HepG2 (cell line): ENCODE results near the gene ZFR2. TPM values are rescaled to one million over a fixed set of nuclear protein-coding genes. Genes with fewer than 3 reads are reported as not detected.

Experiments used
- ATAC-seq: fragments of 200-7000 bp; cut with Tn5 transposase; 3 replicates; pipeline ENCODE4 v1.9.1; 2020; ENCODE audit warnings: mild to moderate bottlenecking, moderate library complexity
- BruUV-seq: library from RNA; stranded (reverse); fragments of 400-500 nt; replicated peaks from 2 replicates; lab custom pipeline; 2021; lab: Mats Ljungman, UMichigan
- CTCF ChIA-PET: fragments of 300-600 bp; formaldehyde crosslinking; extraction: SDS; loops from one replicate; lab custom pipeline; 2021; ENCODE audit warnings: low total read pairs, inconsistent platforms, low intra/inter-chr PET ratio; lab: Yijun Ruan, JAX
- POLR2A ChIA-PET: fragments of 350-600 bp; sonication (Branson Sonifier 250); formaldehyde crosslinking; loops from one replicate; lab custom pipeline; 2020; ENCODE audit warnings: antibody characterized with exemption, inconsistent platforms; lab: Yijun Ruan, JAX
- DNase-seq: peaks from one replicate; pipeline ENCODE4 v3.0.0-alpha.2; 2015; ENCODE audit warnings: low spot score
- FAIRE-seq: peaks from 3 replicates; lab custom pipeline; 2011; peaks lifted over from hg19 to GRCh38; lab: Jason Lieb, UNC
- H2AFZ ChIP-seq: one replicate; pipeline ENCODE4 v1.6.1; 2011; ENCODE audit warnings: low read length, inconsistent platforms
- H3K27ac ChIP-seq: fragments of 300-600 bp; 3 replicates; pipeline ENCODE4 v1.8.0; 2011; ENCODE audit warnings: mixed run types, mild to moderate bottlenecking, mixed read lengths, low read length, inconsistent platforms; ENCODE audit not compliant: insufficient read depth; ENCODE audit errors: extremely low read length
- H3K27me3 ChIP-seq, 2 experiments: fragments of 200-600 bp in 1 of 2; 2 replicates in 1 of 2; 3 replicates in 1 of 2; pipeline versions ENCODE4 v1.6.0 to v1.8.0; 2011; ENCODE audit warnings: low read length in 2 of 2, mild to moderate bottlenecking in 2 of 2, moderate library complexity in 2 of 2, inconsistent platforms in 1 of 2; ENCODE audit not compliant: insufficient read depth in 2 of 2, control insufficient read depth in 1 of 2
- H3K36me3 ChIP-seq, 2 experiments: fragments of 200-600 bp in 1 of 2; replicated peaks in 1 of 2; 2 replicates in 1 of 2; 3 replicates in 1 of 2; pipeline versions ENCODE4 v1.5.1 to v1.8.0; 2011; ENCODE audit warnings: low read length in 2 of 2, inconsistent platforms in 1 of 2; ENCODE audit not compliant: insufficient read depth in 2 of 2, control insufficient read depth in 1 of 2
- H3K4me1 ChIP-seq: 2 replicates; pipeline ENCODE4 v1.5.1; 2012; ENCODE audit warnings: low read length, inconsistent platforms; ENCODE audit not compliant: insufficient read depth
- H3K4me2 ChIP-seq: 2 replicates; pipeline ENCODE4 v1.6.0; 2011; ENCODE audit warnings: low read depth, low read length, inconsistent platforms
- H3K4me3 ChIP-seq, 3 experiments: fragments of 200-600 bp in 1 of 3; sonication (generic), shearing (Covaris generic) in 1 of 3; replicated peaks in 1 of 3; 2 replicates each; pipeline ENCODE4 v1.5.1; 2011 to 2016; ENCODE audit warnings: low read length in 3 of 3, inconsistent platforms in 2 of 3, low read depth in 2 of 3, mild to moderate bottlenecking in 2 of 3, control low read depth in 1 of 3, mixed read lengths in 1 of 3; ENCODE audit not compliant: insufficient read depth in 1 of 3
- H3K79me2 ChIP-seq: one replicate; pipeline ENCODE4 v1.6.1; 2011; ENCODE audit warnings: low read length, inconsistent platforms; ENCODE audit not compliant: insufficient read depth
- H3K9ac ChIP-seq: 2 replicates; pipeline ENCODE4 v1.6.0; 2011; ENCODE audit warnings: mild to moderate bottlenecking, low read depth, low read length, inconsistent platforms; ENCODE audit not compliant: insufficient read depth
- H3K9me3 ChIP-seq: 2 replicates; pipeline ENCODE4 v1.5.1; 2012; ENCODE audit warnings: mild to moderate bottlenecking, low read length
- H4K20me1 ChIP-seq: 2 replicates; pipeline ENCODE4 v1.6.0; 2011; ENCODE audit warnings: inconsistent platforms, mild to moderate bottlenecking, low read length, moderate library complexity; ENCODE audit not compliant: insufficient read depth
- AGO1 ChIP-seq: fragments of 200-400 bp; formaldehyde crosslinking; IDR thresholded peaks from 2 replicates; pipeline ENCODE4 v1.6.1; 2017; ENCODE audit warnings: mild to moderate bottlenecking, low read depth, low read length, moderate library complexity; ENCODE audit not compliant: poor library complexity, severe bottlenecking
- TBX2 ChIP-seq: sonication (generic); formaldehyde crosslinking; IDR thresholded peaks from 2 replicates; pipeline ENCODE4 v1.5.0; 2020; ENCODE audit warnings: missing genetic modification reagents, mild to moderate bottlenecking, borderline replicate concordance
- ZBTB38 ChIP-seq: sonication (generic); formaldehyde crosslinking; IDR thresholded peaks from 2 replicates; pipeline ENCODE4 v1.5.1; 2020; ENCODE audit warnings: mild to moderate bottlenecking, missing genetic modification reagents
- ZNF17 ChIP-seq: sonication (generic); formaldehyde crosslinking; IDR thresholded peaks from 2 replicates; pipeline ENCODE4 v1.5.0; 2020; ENCODE audit warnings: mild to moderate bottlenecking, missing genetic modification reagents
- WGBS: methylation state at CpG from one replicate; pipeline ENCODE4 v1.1.6; 2017; ENCODE audit warnings: low lambda C conversion rate; 5-methylcytosine and 5-hydroxymethylcytosine counted together
- in situ Hi-C: cut with HindIII; loops from 2 replicates; pipeline ENCODE4 v1.10.0; 2017; ENCODE audit warnings: low pct_unique_long_range_greater_than_20kb; ENCODE audit not compliant: extremely low pct_ligation_motif_present
- intact Hi-C: fragments of 100-400 bp; cut with micrococcal nuclease; formaldehyde crosslinking; loops from one replicate; pipeline ENCODE4 v1.10.0; 2022; ENCODE audit not compliant: unreplicated experiment
- polyA plus RNA-seq, 8 experiments: library from polyadenylated mRNA; depleted of rRNA in 3 of 8; stranded (reverse) in 7 of 8; unstranded in 1 of 8; fragments of >200 nt; fragmentation: Illumina TruSeq in 4 of 8; extraction: Trizol in 4 of 8; gene quantifications; 2 replicates each; pipeline versions ENCODE4 v1.2.1 to v1.2.3, GENCODE V29; 2011 to 2016; ENCODE audit warnings: low read depth in 4 of 8, missing spikeins in 1 of 8, mixed read lengths in 1 of 8; ENCODE audit not compliant: insufficient read depth in 1 of 8
- total RNA-seq, 5 experiments: library from RNA; depleted of rRNA; stranded (reverse); fragments of >200 nt; fragmentation: Illumina TruSeq; extraction: Trizol; gene quantifications; 2 replicates each; pipeline ENCODE4 v1.2.3, GENCODE V29; 2016; ENCODE audit warnings: low read depth in 1 of 5
- TF ChIP-seq, protein P1 (sequence below): sonication (generic); formaldehyde crosslinking; IDR thresholded peaks from 2 replicates; pipeline ENCODE4 v1.5.0; 2020; ENCODE audit warnings: missing genetic modification reagents
- TF ChIP-seq, protein P2 (sequence below): sonication (generic); formaldehyde crosslinking; IDR thresholded peaks from 2 replicates; pipeline ENCODE4 v1.4.0; 2020; ENCODE audit warnings: mild to moderate bottlenecking, missing genetic modification reagents

Gene ZFR2
- total and polyA plus RNA-seq, 2 of the 13 experiments (the other 11 are each of a cell fraction or from before 2014, with no cell fraction given), result 0.37 to 0.69 TPM

DNA sequence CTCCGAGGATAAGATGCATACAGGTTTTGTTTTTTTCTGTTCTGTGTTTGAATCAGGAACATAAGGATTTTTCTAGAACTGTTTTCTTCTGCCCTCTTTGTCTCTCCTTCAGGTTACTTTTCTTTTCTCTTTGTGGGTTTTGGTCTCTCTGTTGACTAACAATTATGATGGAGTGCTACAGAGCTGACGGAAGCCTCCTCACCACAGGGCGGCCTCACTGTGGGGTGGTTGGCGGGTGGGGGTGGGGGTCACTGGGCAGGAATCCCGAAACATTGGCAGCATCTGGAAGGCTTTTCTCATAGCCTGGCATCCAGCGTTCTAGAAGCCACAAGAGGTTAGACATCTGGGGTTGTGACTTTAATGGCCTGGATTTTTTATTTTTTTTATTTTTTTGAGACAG lies 70.7 kb downstream of the ZFR2 start:
- ATAC-seq (no peak), FAIRE-seq (no peak), DNase-seq (no peak)
- in situ Hi-C loops (no loop called here), intact Hi-C loops (no loop called here)
- H3K36me3 ChIP-seq, result no peaks in the 10 kb centered on the region
- no peak overlapping the region for H3K27ac ChIP-seq
- WGBS, result 22% methylated on average over 6 of the region's 6 CpGs
- H3K4me3 ChIP-seq, result no peak overlapping the region
- no peak overlapping the region for H2AFZ ChIP-seq
- no peaks in the 10 kb centered on the region for H3K79me2 ChIP-seq
- no peak overlapping the region for H3K9ac ChIP-seq
- H3K4me1 ChIP-seq, result no peaks in the 10 kb centered on the region
- no peaks in the 10 kb centered on the region for H4K20me1 ChIP-seq
- no TSS peak for BruUV-seq
- H3K9me3 ChIP-seq, result no peaks in the 10 kb centered on the region
- H3K27me3 ChIP-seq, result peaks cover 4 to 18% of the 10 kb centered on the region in 2 experiments
- CTCF ChIA-PET, result no interaction called here
- TF ChIP-seq, protein P1, sequence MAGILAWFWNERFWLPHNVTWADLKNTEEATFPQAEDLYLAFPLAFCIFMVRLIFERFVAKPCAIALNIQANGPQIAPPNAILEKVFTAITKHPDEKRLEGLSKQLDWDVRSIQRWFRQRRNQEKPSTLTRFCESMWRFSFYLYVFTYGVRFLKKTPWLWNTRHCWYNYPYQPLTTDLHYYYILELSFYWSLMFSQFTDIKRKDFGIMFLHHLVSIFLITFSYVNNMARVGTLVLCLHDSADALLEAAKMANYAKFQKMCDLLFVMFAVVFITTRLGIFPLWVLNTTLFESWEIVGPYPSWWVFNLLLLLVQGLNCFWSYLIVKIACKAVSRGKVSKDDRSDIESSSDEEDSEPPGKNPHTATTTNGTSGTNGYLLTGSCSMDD (CRISPR knock-in tag), result no peak
- TF ChIP-seq AGO1 (no peak), ZNF17 (CRISPR knock-in tag) (no peak), TBX2 (no peak), ZBTB38 (CRISPR knock-in tag) (no peak)
- TF ChIP-seq, protein P2, sequence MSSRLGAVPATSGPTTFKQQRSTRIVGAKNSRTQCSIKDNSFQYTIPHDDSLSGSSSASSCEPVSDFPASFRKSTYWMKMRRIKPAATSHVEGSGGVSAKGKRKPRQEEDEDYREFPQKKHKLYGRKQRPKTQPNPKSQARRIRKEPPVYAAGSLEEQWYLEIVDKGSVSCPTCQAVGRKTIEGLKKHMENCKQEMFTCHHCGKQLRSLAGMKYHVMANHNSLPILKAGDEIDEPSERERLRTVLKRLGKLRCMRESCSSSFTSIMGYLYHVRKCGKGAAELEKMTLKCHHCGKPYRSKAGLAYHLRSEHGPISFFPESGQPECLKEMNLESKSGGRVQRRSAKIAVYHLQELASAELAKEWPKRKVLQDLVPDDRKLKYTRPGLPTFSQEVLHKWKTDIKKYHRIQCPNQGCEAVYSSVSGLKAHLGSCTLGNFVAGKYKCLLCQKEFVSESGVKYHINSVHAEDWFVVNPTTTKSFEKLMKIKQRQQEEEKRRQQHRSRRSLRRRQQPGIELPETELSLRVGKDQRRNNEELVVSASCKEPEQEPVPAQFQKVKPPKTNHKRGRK (CRISPR knock-in tag), result no peak
- H3K4me2 ChIP-seq, result no peak overlapping the region
- POLR2A ChIA-PET, result no interaction called here
